Small intestine (tissue), 7 donors: Measurements from ENCODE around the gene AGPS. TPM values are rescaled to one million over a fixed set of nuclear protein-coding genes. Genes with fewer than 3 reads are reported as not detected.
A peak's percentile ranks its signal among the peaks of the same experiment; 100 is the strongest.
"Not testable (repeated sequence)": the region's sequence is repeated elsewhere in the genome, so short reads cannot be mapped to it uniquely, and the experiment has no call there.

Experiments
- DNase-seq, 2 donors: peaks; one replicate each; pipeline versions ENCODE4 v3.0.0 to v3.0.0-alpha.2; 2013
- FAIRE-seq: peaks from 2 replicates; lab custom pipeline; 2012; peaks lifted over from hg19 to GRCh38; lab: Jason Lieb, UNC
- H3K27ac ChIP-seq, 3 donors: one replicate each; pipeline ENCODE4 v1.5.1; 2013; ENCODE audit warnings: low read length in 2 of 3, mild to moderate bottlenecking in 2 of 3, control low read depth in 1 of 3, inconsistent platforms in 1 of 3, low read depth in 1 of 3, moderate library complexity in 1 of 3
- H3K27me3 ChIP-seq, 3 donors: one replicate each; pipeline ENCODE4 v1.6.1; 2013; ENCODE audit warnings: low read length in 3 of 3, inconsistent platforms in 1 of 3; ENCODE audit not compliant: control insufficient read depth in 3 of 3, insufficient read depth in 3 of 3
- H3K36me3 ChIP-seq, 3 donors: one replicate each; pipeline ENCODE4 v1.6.1; 2013; ENCODE audit warnings: low read length in 3 of 3, inconsistent platforms in 1 of 3, low read depth in 1 of 3, mild to moderate bottlenecking in 1 of 3, moderate library complexity in 1 of 3; ENCODE audit not compliant: control insufficient read depth in 3 of 3, insufficient read depth in 2 of 3
- H3K4me1 ChIP-seq, 3 donors: one replicate each; pipeline ENCODE4 v1.6.1; 2013; ENCODE audit warnings: low read length in 2 of 3, inconsistent platforms in 1 of 3, low read depth in 1 of 3, mild to moderate bottlenecking in 1 of 3, moderate library complexity in 1 of 3; ENCODE audit not compliant: control insufficient read depth in 3 of 3, insufficient read depth in 2 of 3
- H3K4me3 ChIP-seq, 3 donors: one replicate each; pipeline ENCODE4 v1.5.1; 2013; ENCODE audit warnings: low read length in 3 of 3, control low read depth in 1 of 3, inconsistent platforms in 1 of 3, low read depth in 1 of 3, mild to moderate bottlenecking in 1 of 3, moderate library complexity in 1 of 3
- H3K9me3 ChIP-seq, 2 donors: one replicate each; pipeline ENCODE4 v1.6.1; 2013; ENCODE audit warnings: low read depth in 1 of 2, low read length in 1 of 2; ENCODE audit not compliant: control insufficient read depth in 2 of 2, insufficient read depth in 1 of 2
- WGBS, 3 donors: extraction: QIAGEN DNeasy Blood & Tissue Kit; methylation state at CpG; one replicate each; pipeline ENCODE4 v1.1.7; 2013; 5-methylcytosine and 5-hydroxymethylcytosine counted together
- polyA plus RNA-seq, 4 donors: library from polyadenylated mRNA; stranded (reverse) in 3 of 4; unstranded in 1 of 4; fragments of 200-250 nt in 3 of 4; fragments of 120-200 nt in 1 of 4; gene quantifications; one replicate each; pipeline versions ENCODE4 v1.2.1 to v1.2.3, GENCODE V29; 2013
- donor health status: healthy with polysubstance abuse.
- donor health status: control.
- donor health status: control.
- donor health status: Bipolar disorder and iron deficiency.
- donor health status: healthy.

Gene AGPS
- polyA plus RNA-seq, 4 donors, result 7.6 to 26.7 (median 11.8) TPM

DNA sequence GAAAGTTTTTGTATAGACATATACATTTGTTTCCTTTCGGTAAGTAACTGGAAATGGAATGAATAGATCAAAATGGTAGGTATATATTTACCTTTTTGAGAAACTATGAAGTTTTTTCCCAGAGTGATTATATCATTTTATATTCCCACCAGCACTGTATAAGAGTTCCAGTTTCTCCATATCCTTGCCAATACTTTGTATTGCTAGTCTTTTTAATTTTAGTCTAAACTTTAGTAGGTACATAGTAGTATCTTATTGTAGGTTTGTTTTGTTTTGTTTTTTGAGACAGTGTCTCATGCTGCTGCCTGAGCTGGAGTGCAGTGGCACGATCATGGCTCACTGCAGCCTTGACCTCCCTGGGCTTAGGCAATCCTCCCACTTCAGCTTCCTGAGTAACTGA, 56.6 kb downstream of the AGPS start:
- DNase-seq, result no peak
- Histone ChIP-seq H3K36me3 (peaks cover 0 to 12% (median 3%) of the 10 kb centered on the region in 3 donors), H3K27ac (no peak overlapping the region), H3K9me3 (peaks cover 0 to 3% of the 10 kb centered on the region in 2 donors), H3K27me3 (no peaks in the 10 kb centered on the region), H3K4me1 (no peaks in the 10 kb centered on the region), H3K4me3 (no peak overlapping the region)
- FAIRE-seq, result no peak
- WGBS, 3 donors, result 94 to 100% (median 96%) methylated on average over 2 of the region's 2 CpGs

DNA sequence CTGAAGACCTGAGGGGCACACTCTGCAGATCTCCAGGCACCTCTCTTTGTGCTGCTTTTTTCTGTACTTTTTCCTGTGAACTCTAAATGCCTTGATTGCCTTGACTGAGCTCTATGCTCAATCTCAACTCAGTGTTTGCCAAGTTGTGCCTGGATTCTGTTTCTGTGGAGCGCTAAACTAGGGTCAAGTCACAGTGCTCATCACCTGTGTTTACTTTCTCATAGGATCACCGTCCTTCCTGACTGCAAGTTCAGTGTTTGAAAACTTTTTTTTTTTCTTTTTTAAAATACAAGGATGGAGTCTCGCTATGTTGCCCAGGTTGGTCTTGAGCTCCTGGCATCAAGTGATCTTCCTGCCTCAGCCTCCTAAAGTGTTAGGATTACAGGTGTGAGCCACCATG, 62.6 kb downstream of the AGPS start:
- no peaks in the 10 kb centered on the region for H3K27me3 ChIP-seq
- 91 to 94% (median 93%) methylated on average over 3 of the region's 3 CpGs for WGBS, 3 donors
- H3K27ac ChIP-seq, result no peak overlapping the region
- H3K4me3 ChIP-seq, result no peak overlapping the region
- DNase-seq (no peak), FAIRE-seq (no peak)
- peaks cover 0 to 11% (median 3%) of the 10 kb centered on the region in 3 donors for H3K36me3 ChIP-seq
- H3K9me3 ChIP-seq, result no peaks in the 10 kb centered on the region
- no peaks in the 10 kb centered on the region for H3K4me1 ChIP-seq

DNA sequence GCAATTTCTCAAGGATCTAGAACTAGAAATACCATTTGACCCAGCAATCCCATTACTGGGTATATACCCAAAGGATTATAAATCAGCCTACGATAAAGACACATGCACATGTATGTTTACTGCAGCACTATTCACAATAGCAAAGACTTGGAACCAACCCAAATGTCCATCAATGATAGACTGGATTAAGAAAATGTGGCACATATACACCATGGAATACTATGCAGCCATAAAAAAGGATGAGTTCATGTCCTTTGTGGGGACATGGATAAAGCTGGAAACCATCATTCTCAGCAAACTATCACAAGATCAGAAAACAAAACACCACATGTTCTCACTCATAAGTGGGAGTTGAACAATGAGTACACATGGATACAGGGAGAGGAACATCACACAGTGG, 67.2 kb downstream of the AGPS start:
- 100% methylated on average over 1 of the region's 1 CpG for WGBS, 3 donors
- H3K27me3 ChIP-seq, H3K27ac ChIP-seq, FAIRE-seq, H3K9me3 ChIP-seq, H3K4me1 ChIP-seq, DNase-seq, H3K4me3 ChIP-seq: not testable (repeated sequence)
- H3K36me3 ChIP-seq, result peaks cover 3 to 10% (median 3%) of the 10 kb centered on the region in 3 donors

DNA sequence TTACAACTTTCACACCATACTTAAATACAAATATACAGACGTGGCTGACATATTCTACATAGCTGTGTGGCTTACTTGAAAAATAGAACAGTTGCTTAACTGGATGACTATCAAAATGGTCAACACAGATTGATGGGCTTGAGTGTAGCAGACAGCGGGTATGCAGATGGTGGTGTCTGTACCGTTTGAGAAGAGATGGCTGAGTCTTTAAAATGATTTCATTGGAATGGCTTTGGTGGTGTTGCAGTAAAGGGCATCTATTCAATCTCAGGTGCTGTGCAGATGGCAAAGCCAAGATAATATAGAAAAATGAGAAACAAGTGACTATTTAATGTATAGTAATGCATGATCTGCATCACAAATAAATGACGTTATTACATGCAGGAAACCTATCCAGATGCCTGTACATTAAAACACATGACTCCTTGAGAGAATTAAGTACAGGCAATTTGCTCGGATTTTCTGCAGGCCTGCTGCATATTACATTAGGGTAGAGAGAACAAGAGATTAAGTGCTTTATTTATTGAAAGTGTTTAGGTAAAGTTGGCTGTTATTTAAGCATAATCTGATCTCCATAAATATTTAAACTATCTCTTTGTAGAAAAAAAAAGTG, 68.5 kb downstream of the AGPS start:
- WGBS, 3 donors, result 87 to 94% (median 88%) methylated on average over 5 of the region's 5 CpGs
- Histone ChIP-seq H3K27me3 (no peaks in the 10 kb centered on the region), H3K9me3 (peaks cover 0 to 12% of the 10 kb centered on the region in 2 donors), H3K4me3 (no peak overlapping the region), H3K36me3 (peaks cover under 1 to 14% (median 3%) of the 10 kb centered on the region in 3 donors), H3K4me1 (no peaks in the 10 kb centered on the region), H3K27ac (no peak overlapping the region)
- FAIRE-seq (no peak), DNase-seq (no peak)

DNA sequence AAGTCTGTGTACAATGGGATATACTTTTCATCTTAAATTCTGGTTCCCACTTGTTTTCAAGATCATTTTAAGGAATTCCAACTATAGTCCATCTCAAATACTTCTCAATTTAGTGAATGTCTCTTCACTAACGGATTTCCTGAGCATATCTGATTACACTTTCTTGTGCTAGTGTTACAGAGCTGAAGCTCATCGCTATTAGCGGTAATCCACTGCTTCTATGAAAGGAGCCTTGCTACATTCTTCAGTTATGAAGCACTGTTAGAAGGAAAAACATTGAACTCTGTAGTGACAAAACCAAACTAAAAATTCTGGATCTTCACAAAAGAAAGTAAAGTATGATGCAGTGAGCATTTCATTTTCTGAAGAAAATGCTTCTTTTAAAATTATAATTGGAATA, 72.0 kb downstream of the AGPS start:
- H3K27ac ChIP-seq, result no peak overlapping the region
- WGBS, 3 donors, result 95 to 99% (median 98%) methylated on average over 3 of the region's 3 CpGs

DNA sequence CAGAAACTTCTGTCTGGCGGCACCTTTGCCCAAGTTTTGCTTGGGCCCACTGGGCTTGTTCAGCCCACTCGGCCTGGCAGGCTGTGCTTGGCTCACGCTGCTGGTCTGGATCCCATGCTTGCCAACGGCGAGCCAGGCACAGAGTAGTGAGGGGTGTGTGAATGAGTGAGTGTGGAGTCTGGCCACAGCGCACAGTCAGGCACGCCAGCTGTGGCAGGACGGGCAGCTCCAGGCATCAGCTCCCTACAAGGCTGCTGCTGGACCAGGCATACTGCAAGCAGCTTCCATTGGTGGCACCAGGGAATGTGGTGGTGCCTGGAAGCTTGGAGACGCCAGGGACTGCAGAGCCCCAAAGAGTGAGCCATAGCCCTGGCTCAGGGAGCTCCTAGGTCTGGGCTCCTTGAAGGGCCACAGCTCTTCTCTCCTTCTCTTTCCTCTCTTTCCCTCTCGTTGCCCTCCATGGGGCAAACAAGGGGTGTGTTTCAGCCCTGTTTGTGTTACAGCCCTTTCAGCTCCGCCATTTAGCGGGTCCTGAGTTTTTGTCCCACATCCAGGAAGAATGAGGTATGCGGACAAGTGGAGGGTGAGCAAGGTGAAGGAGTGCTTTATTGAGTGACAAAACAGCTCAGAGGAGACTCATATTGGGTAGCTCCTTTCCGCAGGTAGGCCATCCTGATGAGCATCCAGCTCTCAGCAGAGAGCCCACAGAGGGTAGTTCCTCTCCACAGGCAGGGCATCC, 73.0 kb downstream of the AGPS start:
- H3K36me3 ChIP-seq, result peaks cover 2 to 25% (median 3%) of the 10 kb centered on the region in 3 donors
- 98 to 99% (median 98%) methylated on average over 13 to 14 of the region's 14 CpGs for WGBS, 3 donors
- H3K9me3 ChIP-seq, result peaks cover 0 to 21% of the 10 kb centered on the region in 2 donors
- H3K4me3 ChIP-seq, result no peak overlapping the region
- no peaks in the 10 kb centered on the region for H3K4me1 ChIP-seq
- no peak for DNase-seq
- H3K27ac ChIP-seq, result no peak overlapping the region
- FAIRE-seq, result no peak
- no peaks in the 10 kb centered on the region for H3K27me3 ChIP-seq

More for the DNA sequence above, 72.0 kb downstream of the AGPS start:
- Histone ChIP-seq H3K9me3 (peaks cover 0 to 15% of the 10 kb centered on the region in 2 donors), H3K4me1 (no peaks in the 10 kb centered on the region), H3K36me3 (peaks cover 0 to 23% (median 3%) of the 10 kb centered on the region in 3 donors), H3K4me3 (no peak overlapping the region), H3K27me3 (no peaks in the 10 kb centered on the region)
- DNase-seq (no peak), FAIRE-seq (no peak)

DNA sequence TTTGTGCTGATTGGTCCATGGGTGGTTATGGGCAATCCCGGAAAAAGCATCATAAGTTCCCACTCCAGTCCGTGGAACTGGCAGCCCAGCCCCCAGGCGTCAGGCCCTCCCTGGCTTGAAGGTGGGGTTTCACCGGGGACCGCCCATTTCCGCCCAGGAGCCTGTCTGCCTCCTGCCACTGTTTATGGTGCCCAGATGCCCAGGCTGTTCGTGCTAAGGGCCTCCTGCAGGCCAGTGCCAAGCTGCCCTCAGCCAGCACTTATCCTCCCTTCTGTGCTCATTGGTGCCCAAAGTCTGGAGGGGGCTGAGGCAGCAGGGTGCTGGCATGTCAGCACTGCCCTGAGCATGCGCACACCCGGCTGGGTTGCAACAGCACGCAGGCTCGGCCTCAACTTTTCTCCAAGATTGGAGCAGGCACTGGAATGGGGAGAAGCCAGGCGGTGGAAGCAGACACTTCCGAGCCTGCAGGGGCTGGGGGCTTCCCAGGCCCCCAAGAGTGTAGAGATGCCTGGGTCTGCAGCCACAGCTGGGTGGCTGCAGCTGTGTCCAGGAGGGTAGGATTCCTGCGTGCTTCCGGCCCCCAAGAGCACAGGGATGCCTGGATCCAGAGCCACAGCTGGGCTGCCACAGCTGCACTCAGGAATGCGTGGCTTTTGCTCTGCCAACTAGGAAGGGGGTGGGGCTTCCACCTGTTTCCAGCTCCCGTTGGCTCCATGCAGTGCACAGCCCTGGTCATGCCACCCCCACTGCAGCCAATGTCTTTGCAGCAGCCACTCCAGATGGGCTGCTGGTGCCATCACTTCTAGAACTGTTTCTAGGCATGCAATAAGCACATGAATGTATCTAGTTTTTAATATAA, 74.0 kb downstream of the AGPS start:
- H3K36me3 ChIP-seq, result peaks cover 0 to 25% (median 2%) of the 10 kb centered on the region in 3 donors
- no peaks in the 10 kb centered on the region for H3K4me1 ChIP-seq
- H3K9me3 ChIP-seq, result peaks cover 0 to 21% of the 10 kb centered on the region in 2 donors
- H3K27ac ChIP-seq, result no peak overlapping the region
- no peak for DNase-seq
- 88 to 93% (median 91%) methylated on average over 15 to 17 of the region's 17 CpGs for WGBS, 3 donors
- no peak for FAIRE-seq
- no peak overlapping the region for H3K4me3 ChIP-seq
- no peaks in the 10 kb centered on the region for H3K27me3 ChIP-seq

DNA sequence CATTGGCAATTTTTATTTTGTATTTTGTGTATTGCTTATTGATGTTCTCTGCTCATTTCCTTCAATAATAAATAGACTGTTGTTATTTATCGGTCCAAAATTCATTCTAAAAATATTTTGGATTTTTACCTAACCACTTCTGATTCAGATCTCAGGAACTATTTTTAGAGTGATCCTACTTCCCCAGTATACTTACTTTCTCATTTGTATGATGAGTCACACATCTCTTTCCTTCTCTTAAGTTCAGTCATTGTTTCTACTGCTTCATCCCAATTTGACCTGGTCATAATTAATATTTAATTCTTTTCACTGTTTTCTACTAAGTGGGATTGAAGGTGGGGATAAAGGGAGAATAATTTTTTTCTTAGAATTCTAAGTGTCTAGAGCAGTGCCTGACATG, 75.1 kb downstream of the AGPS start:
- Histone ChIP-seq H3K9me3 (peaks cover 0 to 21% of the 10 kb centered on the region in 2 donors), H3K4me3 (no peak overlapping the region), H3K36me3 (peaks cover 0 to 25% (median 2%) of the 10 kb centered on the region in 3 donors), H3K4me1 (no peaks in the 10 kb centered on the region), H3K27ac (no peak overlapping the region), H3K27me3 (no peaks in the 10 kb centered on the region)
- FAIRE-seq, result peak; percentile 41
- DNase-seq, result no peak
- WGBS, 3 donors, result 80 to 96% (median 81%) methylated on average over 1 of the region's 1 CpG
